KMS-11 (cell line): ENCODE measurements around the gene UBE2G1.

Experiments
- H2AFZ ChIP-seq: fragments of 200-600 bp; sonication (generic); 2 replicates; pipeline ENCODE4 v1.6.1; 2016; ENCODE audit warnings: antibody characterized with exemption, mixed run types, low read depth
- H3K27ac ChIP-seq: fragments of 200-600 bp; sonication (generic); 2 replicates; pipeline ENCODE4 v1.6.1; 2016; ENCODE audit warnings: mild to moderate bottlenecking, mixed run types
- H3K27me3 ChIP-seq: fragments of 200-600 bp; sonication (generic); 2 replicates; pipeline ENCODE4 v1.6.1; 2017; ENCODE audit warnings: mild to moderate bottlenecking, low read depth, mixed run types, moderate library complexity; ENCODE audit not compliant: insufficient read depth
- H3K36me3 ChIP-seq: fragments of 200-600 bp; sonication (generic); 2 replicates; pipeline ENCODE4 v1.6.1; 2017; ENCODE audit warnings: mild to moderate bottlenecking, mixed run types; ENCODE audit not compliant: insufficient read depth
- H3K4me1 ChIP-seq: fragments of 200-600 bp; sonication (generic); 2 replicates; pipeline ENCODE4 v1.6.1; 2016; ENCODE audit warnings: mild to moderate bottlenecking, low read depth, mixed run types; ENCODE audit not compliant: poor library complexity, severe bottlenecking
- H3K4me2 ChIP-seq: fragments of 200-600 bp; sonication (generic); 2 replicates; pipeline ENCODE4 v1.7.0; 2016; ENCODE audit warnings: mild to moderate bottlenecking, mixed run types
- H3K4me3 ChIP-seq: fragments of 200-600 bp; sonication (generic); IDR thresholded peaks from 2 replicates; pipeline ENCODE4 v1.6.1; 2017; ENCODE audit warnings: low read depth, low read length, mixed read lengths; ENCODE audit not compliant: insufficient read depth
- H3K79me2 ChIP-seq: fragments of 200-600 bp; sonication (generic); 2 replicates; pipeline ENCODE4 v1.6.1; 2016; ENCODE audit warnings: low read depth, mixed run types; ENCODE audit not compliant: insufficient read depth
- H3K9ac ChIP-seq: fragments of 200-600 bp; sonication (generic); 2 replicates; pipeline ENCODE4 v1.6.1; 2016; ENCODE audit warnings: mild to moderate bottlenecking, mixed run types
- H4K20me1 ChIP-seq: fragments of 200-600 bp; sonication (generic); 2 replicates; pipeline ENCODE4 v1.6.1; 2016; ENCODE audit warnings: mild to moderate bottlenecking, mixed run types; ENCODE audit not compliant: insufficient read depth
- CTCF ChIP-seq: fragments of 200-600 bp; sonication (generic); conservative IDR thresholded peaks from 2 replicates; pipeline ENCODE4 v1.6.1; 2017; ENCODE audit warnings: low read depth, mild to moderate bottlenecking, antibody characterized with exemption, low read length, moderate library complexity, mixed read lengths

UBE2G1 gene

GRCh38 chr17:4366327-4367063 lies at the start of gene UBE2G1:
UBE2G1 (minus strand) TSS chr17:4366675; CDS start chr17:4366316, 359 bp downstream.
- peaks cover 59% of the 10 kb centered on the region for H3K4me1 ChIP-seq
- peak within 1 kb of the TSS; percentile 69 for H2AFZ ChIP-seq
- no peaks in the 10 kb centered on the region for H3K36me3 ChIP-seq
- TF ChIP-seq CTCF = no peak
- no peaks in the 10 kb centered on the region for H3K27me3 ChIP-seq
- H3K4me3 ChIP-seq = no peak within 1 kb of the TSS
- H3K9ac ChIP-seq = peak within 1 kb of the TSS; percentile 72
- peaks cover 44% of the 10 kb centered on the region for H3K79me2 ChIP-seq
- peak within 1 kb of the TSS; percentile 74 for H3K27ac ChIP-seq
- H3K4me2 ChIP-seq = peak within 1 kb of the TSS; percentile 63; the same call in 1 of the 2 replicates
- H4K20me1 ChIP-seq = peaks cover 5% of the 10 kb centered on the region; the same call in 1 of the 2 replicates

- Histone ChIP-seq H3K9ac (no peak overlapping the region), H2AFZ (peak overlapping the region; percentile 50; the same call in 1 of the 2 replicates), H3K27me3 (no peaks in the 10 kb centered on the region), H3K4me2 (no peak overlapping the region), H3K27ac (no peak overlapping the region), H3K36me3 (no peaks in the 10 kb centered on the region), H3K4me3 (no peak overlapping the region), H3K4me1 (peaks cover 4% of the 10 kb centered on the region), H4K20me1 (no peaks in the 10 kb centered on the region), H3K79me2 (no peaks in the 10 kb centered on the region)
- peak; percentile 74 for TF ChIP-seq CTCF
Observed at GRCh38 chr17:4412933-4413831, 46.7 kb upstream of the UBE2G1 start.

- Histone ChIP-seq H2AFZ (no peak overlapping the region), H3K4me3 (no peak overlapping the region), H3K9ac (no peak overlapping the region), H3K27ac (no peak overlapping the region), H4K20me1 (no peaks in the 10 kb centered on the region), H3K79me2 (no peaks in the 10 kb centered on the region), H3K27me3 (no peaks in the 10 kb centered on the region), H3K4me2 (no peak overlapping the region), H3K4me1 (peaks cover 4% of the 10 kb centered on the region), H3K36me3 (no peaks in the 10 kb centered on the region)
- TF ChIP-seq CTCF = no peak
Observed at GRCh38 chr17:4411201-4411600, 44.7 kb upstream of the UBE2G1 start.

GRCh38 chr17:4409659-4410058 lies 43.2 kb upstream of the UBE2G1 start:
- Histone ChIP-seq H3K9ac (no peak overlapping the region), H3K4me1 (peaks cover 4% of the 10 kb centered on the region), H3K27ac (no peak overlapping the region), H3K4me3 (no peak overlapping the region), H3K4me2 (no peak overlapping the region), H3K27me3 (no peaks in the 10 kb centered on the region), H3K79me2 (no peaks in the 10 kb centered on the region), H3K36me3 (no peaks in the 10 kb centered on the region), H4K20me1 (no peaks in the 10 kb centered on the region), H2AFZ (no peak overlapping the region)
- TF ChIP-seq CTCF = no peak
